Measurements from ENCODE around the gene WNT8B. TPM values are rescaled to one million over a fixed set of nuclear protein-coding genes. Genes with fewer than 3 reads are reported as not detected.

WNT8B gene
- polyA plus RNA-seq, 1 donor (not counting 4 experiments of a cell fraction or from before 2014, with no cell fraction given) = not detected

DNA sequence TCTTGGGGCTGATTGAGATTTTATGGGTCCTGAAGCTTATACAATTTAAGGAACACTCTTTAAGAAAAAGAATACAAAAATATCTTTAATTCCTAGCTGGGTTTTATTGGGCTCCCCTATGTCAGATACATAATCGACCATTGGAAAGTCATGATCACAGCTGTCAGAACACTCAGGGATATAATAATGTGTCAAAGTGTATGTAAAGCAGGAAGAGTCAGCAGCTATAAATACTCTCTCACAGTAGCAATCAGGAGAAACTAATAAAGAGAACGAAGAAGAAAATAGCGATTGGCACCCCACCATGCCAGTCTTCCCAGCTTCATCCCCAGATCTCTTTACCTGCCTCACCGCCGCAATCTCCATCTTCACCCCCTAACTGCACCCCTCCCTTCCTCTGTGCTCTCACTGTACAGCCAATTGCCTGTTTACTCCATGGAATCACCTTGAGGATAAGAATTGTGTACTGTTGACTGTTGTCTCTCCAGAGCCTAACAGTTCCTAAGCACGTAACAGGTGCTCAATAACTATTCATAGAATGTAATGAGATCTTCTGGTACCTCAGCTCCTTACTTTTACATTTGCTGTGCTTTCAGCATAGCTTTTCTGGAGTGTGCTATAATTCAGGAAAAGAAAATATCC, 24.0 kb upstream of the WNT8B start:
- Histone ChIP-seq H3K4me1 (ENCODE audit: control insufficient read depth, extremely low read depth, insufficient read depth, low read length) (no peaks in the 10 kb centered on the region), H3K36me3 (ENCODE audit: control insufficient read depth in 2 of 2, extremely low read depth in 1 of 2, insufficient read depth in 2 of 2, low read length in 2 of 2) (no peaks in the 10 kb centered on the region), H3K27ac (ENCODE audit: control insufficient read depth, insufficient read depth, low read length) (no peak overlapping the region), H3K9me1 (ENCODE audit: control insufficient read depth, extremely low read depth, insufficient read depth, low read length) (no peaks in the 10 kb centered on the region), H3K9me3 (ENCODE audit: control insufficient read depth, low read depth, low read length) (no peaks in the 10 kb centered on the region), H2AFZ (ENCODE audit: control insufficient read depth, low read length) (no peak overlapping the region), H3K4me3 (ENCODE audit: control insufficient read depth in 2 of 3, extremely low read depth in 1 of 3, insufficient read depth in 2 of 3, low read depth in 1 of 3, low read length in 3 of 3) (no peak overlapping the region), H3K79me2 (ENCODE audit: control insufficient read depth, insufficient read depth, low read length) (no peaks in the 10 kb centered on the region), H3K4me2 (ENCODE audit: control insufficient read depth, extremely low read depth, insufficient read depth, low read depth, low read length) (no peak overlapping the region), H4K20me1 (ENCODE audit: control insufficient read depth, extremely low read depth, insufficient read depth, low read length) (no peaks in the 10 kb centered on the region), H3K27me3 (ENCODE audit: control insufficient read depth, extremely low read depth, insufficient read depth, low read length) (no peaks in the 10 kb centered on the region), H3K9ac (ENCODE audit: control insufficient read depth, extremely low read depth, insufficient read depth, low read length) (no peak overlapping the region)
- no peak for TF ChIP-seq EZH2 (IDR thresholded peaks at IDR 0.05; ENCODE audit: low read length)
- TF ChIP-seq, protein P1, sequence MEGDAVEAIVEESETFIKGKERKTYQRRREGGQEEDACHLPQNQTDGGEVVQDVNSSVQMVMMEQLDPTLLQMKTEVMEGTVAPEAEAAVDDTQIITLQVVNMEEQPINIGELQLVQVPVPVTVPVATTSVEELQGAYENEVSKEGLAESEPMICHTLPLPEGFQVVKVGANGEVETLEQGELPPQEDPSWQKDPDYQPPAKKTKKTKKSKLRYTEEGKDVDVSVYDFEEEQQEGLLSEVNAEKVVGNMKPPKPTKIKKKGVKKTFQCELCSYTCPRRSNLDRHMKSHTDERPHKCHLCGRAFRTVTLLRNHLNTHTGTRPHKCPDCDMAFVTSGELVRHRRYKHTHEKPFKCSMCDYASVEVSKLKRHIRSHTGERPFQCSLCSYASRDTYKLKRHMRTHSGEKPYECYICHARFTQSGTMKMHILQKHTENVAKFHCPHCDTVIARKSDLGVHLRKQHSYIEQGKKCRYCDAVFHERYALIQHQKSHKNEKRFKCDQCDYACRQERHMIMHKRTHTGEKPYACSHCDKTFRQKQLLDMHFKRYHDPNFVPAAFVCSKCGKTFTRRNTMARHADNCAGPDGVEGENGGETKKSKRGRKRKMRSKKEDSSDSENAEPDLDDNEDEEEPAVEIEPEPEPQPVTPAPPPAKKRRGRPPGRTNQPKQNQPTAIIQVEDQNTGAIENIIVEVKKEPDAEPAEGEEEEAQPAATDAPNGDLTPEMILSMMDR (optimal IDR thresholded peaks at IDR 0.05 in 1 of 3, IDR thresholded peaks at IDR 0.05 in 1 of 3, conservative IDR thresholded peaks at IDR 0.05 in 1 of 3; ENCODE audit: extremely low read depth in 1 of 3, insufficient read depth in 2 of 3, low read length in 3 of 3) = no peak
- DNase-seq (ENCODE audit: low read depth, low spot score) = no peak
- FAIRE-seq = no peak
- dilution Hi-C loops (cut with MboI; ENCODE audit: extremely low pct_ligation_motif_present, low sequenced_read_pairs) = loop anchor here (25.0 kb wide), 1 partner anchor 101 kb away; the partner anchor contains the start of genes PKD2L1 and SCD

DNA sequence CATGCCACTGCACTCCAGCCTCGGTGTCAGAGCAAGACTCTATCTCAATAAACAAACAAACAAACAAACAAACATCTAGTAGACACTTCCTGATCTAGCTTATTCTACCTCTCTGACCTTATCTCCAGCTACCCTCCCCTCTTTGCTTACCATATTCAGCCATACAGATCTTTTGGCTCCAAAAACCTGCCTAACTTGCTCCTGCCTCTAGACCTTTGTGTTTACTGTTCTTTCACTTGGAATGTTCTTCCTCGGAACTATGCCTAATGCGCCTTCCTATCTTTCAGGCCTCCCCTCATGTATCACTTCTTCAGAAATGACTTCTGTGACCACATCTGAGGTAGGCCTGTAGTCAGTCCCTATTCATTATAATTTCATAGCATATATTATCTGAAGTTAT, 20.3 kb upstream of the WNT8B start:
- Histone ChIP-seq H3K4me2 (ENCODE audit: control insufficient read depth, extremely low read depth, insufficient read depth, low read depth, low read length) (no peak overlapping the region), H3K79me2 (ENCODE audit: control insufficient read depth, insufficient read depth, low read length) (no peaks in the 10 kb centered on the region), H3K9me3 (ENCODE audit: control insufficient read depth, low read depth, low read length) (no peaks in the 10 kb centered on the region), H3K4me1 (ENCODE audit: control insufficient read depth, extremely low read depth, insufficient read depth, low read length) (no peaks in the 10 kb centered on the region), H2AFZ (ENCODE audit: control insufficient read depth, low read length) (no peak overlapping the region), H3K27me3 (ENCODE audit: control insufficient read depth, extremely low read depth, insufficient read depth, low read length) (no peaks in the 10 kb centered on the region), H3K9me1 (ENCODE audit: control insufficient read depth, extremely low read depth, insufficient read depth, low read length) (no peaks in the 10 kb centered on the region), H3K4me3 (ENCODE audit: control insufficient read depth in 2 of 3, extremely low read depth in 1 of 3, insufficient read depth in 2 of 3, low read depth in 1 of 3, low read length in 3 of 3) (no peak overlapping the region), H3K9ac (ENCODE audit: control insufficient read depth, extremely low read depth, insufficient read depth, low read length) (no peak overlapping the region), H4K20me1 (ENCODE audit: control insufficient read depth, extremely low read depth, insufficient read depth, low read length) (no peaks in the 10 kb centered on the region), H3K36me3 (ENCODE audit: control insufficient read depth in 2 of 2, extremely low read depth in 1 of 2, insufficient read depth in 2 of 2, low read length in 2 of 2) (no peaks in the 10 kb centered on the region), H3K27ac (ENCODE audit: control insufficient read depth, insufficient read depth, low read length) (no peak overlapping the region)
- no peak for TF ChIP-seq EZH2 (IDR thresholded peaks at IDR 0.05; ENCODE audit: low read length)
- TF ChIP-seq, protein P1 (optimal IDR thresholded peaks at IDR 0.05 in 1 of 3, IDR thresholded peaks at IDR 0.05 in 1 of 3, conservative IDR thresholded peaks at IDR 0.05 in 1 of 3; ENCODE audit: extremely low read depth in 1 of 3, insufficient read depth in 2 of 3, low read length in 3 of 3) = no peak
- no peak for FAIRE-seq
- no peak for DNase-seq (ENCODE audit: low read depth, low spot score)
- dilution Hi-C loops (cut with MboI; ENCODE audit: extremely low pct_ligation_motif_present, low sequenced_read_pairs) = loop anchor here (25.0 kb wide), 1 partner anchor 105 kb away; the partner anchor contains the start of genes PKD2L1 and SCD

All from keratinocyte (primary cell).